ENCODE results near the gene TMEM235.

GRCh38 chr17:78214706-78215061, 16.7 kb upstream of the TMEM235 start:
- TF ChIP-seq POLR2AphosphoS5 (IDR thresholded peaks at IDR 0.05), result no peak
- no peak for TF ChIP-seq CTCF (IDR thresholded peaks at IDR 0.05 in 8 of 11, conservative IDR thresholded peaks at IDR 0.05 in 3 of 11)
